ENCODE results near the gene MRPS18A. TPM values are rescaled to one million over a fixed set of nuclear protein-coding genes. Genes with fewer than 3 reads are reported as not detected.

Gene MRPS18A
- total and polyA plus RNA-seq, 2 of the 13 experiments (the other 11 are each of a cell fraction or from before 2014, with no cell fraction given), result 87.8 to 89.1 TPM

DNA sequence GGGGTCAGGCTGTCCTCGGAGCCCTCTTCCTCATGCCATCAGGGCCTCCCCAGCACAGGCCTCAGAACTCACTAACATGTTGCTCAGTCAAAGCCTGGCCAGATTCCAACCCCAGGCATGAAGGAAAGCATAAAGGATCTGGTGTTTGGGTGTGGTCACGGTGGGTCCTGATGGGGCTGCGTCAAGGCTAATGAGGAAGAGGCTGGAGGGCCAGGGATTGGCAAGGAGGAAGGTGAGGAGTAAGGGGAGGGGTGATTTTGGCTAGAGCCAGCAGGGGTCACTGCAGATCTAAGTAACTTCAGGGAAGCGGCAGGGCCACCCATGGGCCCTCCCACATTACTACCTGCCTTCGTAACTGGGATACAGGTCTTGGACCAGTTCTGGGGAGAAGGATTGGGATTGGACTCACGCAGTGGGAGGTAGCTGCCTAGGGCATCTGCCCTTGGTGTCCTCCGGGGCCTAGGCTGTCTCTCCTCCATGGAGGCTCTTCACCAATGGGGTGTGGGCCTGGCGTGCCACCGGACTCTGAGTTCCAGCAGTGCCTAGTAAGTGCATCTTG, 36.2 kb upstream of the MRPS18A start (continued):
- TF ChIP-seq, protein P1, sequence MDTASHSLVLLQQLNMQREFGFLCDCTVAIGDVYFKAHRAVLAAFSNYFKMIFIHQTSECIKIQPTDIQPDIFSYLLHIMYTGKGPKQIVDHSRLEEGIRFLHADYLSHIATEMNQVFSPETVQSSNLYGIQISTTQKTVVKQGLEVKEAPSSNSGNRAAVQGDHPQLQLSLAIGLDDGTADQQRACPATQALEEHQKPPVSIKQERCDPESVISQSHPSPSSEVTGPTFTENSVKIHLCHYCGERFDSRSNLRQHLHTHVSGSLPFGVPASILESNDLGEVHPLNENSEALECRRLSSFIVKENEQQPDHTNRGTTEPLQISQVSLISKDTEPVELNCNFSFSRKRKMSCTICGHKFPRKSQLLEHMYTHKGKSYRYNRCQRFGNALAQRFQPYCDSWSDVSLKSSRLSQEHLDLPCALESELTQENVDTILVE (CRISPR knock-in tag; IDR thresholded peaks at IDR 0.05), result no peak
- no peak for TF ChIP-seq ZBTB1 (CRISPR knock-in tag; IDR thresholded peaks at IDR 0.05; ENCODE audit: borderline replicate concordance)
- no peak for TF ChIP-seq REL (CRISPR knock-in tag; conservative IDR thresholded peaks at IDR 0.05)
- TF ChIP-seq ZSCAN25 (CRISPR knock-in tag; IDR thresholded peaks at IDR 0.05), result 0 out of 2 replicates have a peak, but pooled peaks have one; percentile 8
- TF ChIP-seq TAF15 (IDR thresholded peaks at IDR 0.05; ENCODE audit: low read depth, low read length, poor library complexity, severe bottlenecking), result no peak
- no peak for TF ChIP-seq ZFP82 (CRISPR knock-in tag; IDR thresholded peaks at IDR 0.05; ENCODE audit: borderline replicate concordance)
- TF ChIP-seq GZF1 (CRISPR knock-in tag; IDR thresholded peaks at IDR 0.05), result no peak
- 0 out of 2 replicates have a peak, but pooled peaks have one; percentile 51 for TF ChIP-seq HOXA5 (CRISPR knock-in tag; IDR thresholded peaks at IDR 0.05)
- no peak for TF ChIP-seq SRY (CRISPR knock-in tag; IDR thresholded peaks at IDR 0.05)
- peak; percentile 45; the same call in 1 of the 2 replicates for TF ChIP-seq ARNT2 (CRISPR knock-in tag; IDR thresholded peaks at IDR 0.05; ENCODE audit: low read depth)
- no peak for TF ChIP-seq ZNF207 (IDR thresholded peaks at IDR 0.05; ENCODE audit: borderline replicate concordance)
- TF ChIP-seq SIX4 (CRISPR knock-in tag; IDR thresholded peaks at IDR 0.05), result no peak
- no peak for TF ChIP-seq HOXA3 (CRISPR knock-in tag; IDR thresholded peaks at IDR 0.05)
- peak; percentile 74; the same call in 1 of the 2 replicates for TF ChIP-seq ZNF580 (CRISPR knock-in tag; IDR thresholded peaks at IDR 0.05; ENCODE audit: borderline replicate concordance, low read depth)
- no peak for TF ChIP-seq ARID2 (CRISPR knock-in tag; IDR thresholded peaks at IDR 0.05; ENCODE audit: borderline replicate concordance)
- no peak for TF ChIP-seq NFYB (CRISPR knock-in tag; IDR thresholded peaks at IDR 0.05)
- TF ChIP-seq AKAP8 (CRISPR knock-in tag; IDR thresholded peaks at IDR 0.05), result no peak
- TF ChIP-seq ZFAT (CRISPR knock-in tag; conservative IDR thresholded peaks at IDR 0.05), result no peak
- TF ChIP-seq GPN1 (CRISPR knock-in tag; IDR thresholded peaks at IDR 0.05; ENCODE audit: borderline replicate concordance), result no peak
- TF ChIP-seq, protein P2, sequence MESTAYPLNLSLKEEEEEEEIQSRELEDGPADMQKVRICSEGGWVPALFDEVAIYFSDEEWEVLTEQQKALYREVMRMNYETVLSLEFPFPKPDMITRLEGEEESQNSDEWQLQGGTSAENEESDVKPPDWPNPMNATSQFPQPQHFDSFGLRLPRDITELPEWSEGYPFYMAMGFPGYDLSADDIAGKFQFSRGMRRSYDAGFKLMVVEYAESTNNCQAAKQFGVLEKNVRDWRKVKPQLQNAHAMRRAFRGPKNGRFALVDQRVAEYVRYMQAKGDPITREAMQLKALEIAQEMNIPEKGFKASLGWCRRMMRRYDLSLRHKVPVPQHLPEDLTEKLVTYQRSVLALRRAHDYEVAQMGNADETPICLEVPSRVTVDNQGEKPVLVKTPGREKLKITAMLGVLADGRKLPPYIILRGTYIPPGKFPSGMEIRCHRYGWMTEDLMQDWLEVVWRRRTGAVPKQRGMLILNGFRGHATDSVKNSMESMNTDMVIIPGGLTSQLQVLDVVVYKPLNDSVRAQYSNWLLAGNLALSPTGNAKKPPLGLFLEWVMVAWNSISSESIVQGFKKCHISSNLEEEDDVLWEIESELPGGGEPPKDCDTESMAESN (CRISPR knock-in tag; conservative IDR thresholded peaks at IDR 0.05), result no peak; the same call in 1 of the 2 replicates
- 0 out of 2 replicates have a peak, but pooled peaks have one; percentile 53 for TF ChIP-seq SMAD1 (CRISPR knock-in tag; IDR thresholded peaks at IDR 0.05; ENCODE audit: borderline replicate concordance, low read depth)
- no peak for TF ChIP-seq IKZF5 (CRISPR knock-in tag; IDR thresholded peaks at IDR 0.05)
- TF ChIP-seq ATF7 (IDR thresholded peaks at IDR 0.05), result no peak
- TF ChIP-seq ATF7 (CRISPR knock-in tag; IDR thresholded peaks at IDR 0.05), result no peak
- no peak for TF ChIP-seq MTA3 (CRISPR knock-in tag; IDR thresholded peaks at IDR 0.05)
- TF ChIP-seq FOXO4 (CRISPR knock-in tag; conservative IDR thresholded peaks at IDR 0.05), result 0 out of 2 replicates have a peak, but pooled peaks have one; percentile 68
- TF ChIP-seq SP4 (CRISPR knock-in tag; IDR thresholded peaks at IDR 0.05), result no peak

All from HepG2 (cell line).